Ovary (tissue), 9 donors: ENCODE results near the gene NSRP1. TPM values are rescaled to one million over a fixed set of nuclear protein-coding genes. Genes with fewer than 3 reads are reported as not detected.

Source experiments
- DNase-seq, 5 donors: peaks; one replicate each; pipeline ENCODE4 v3.0.0-alpha.2; 2019 to 2020
- H3K27ac ChIP-seq, 2 donors: fragments of 200-600 bp; one replicate each; pipeline versions ENCODE4 v1.5.1 to v1.8.0; 2019 to 2022
- H3K27me3 ChIP-seq: fragments of 200-600 bp; one replicate; pipeline ENCODE4 v1.8.0; 2022
- H3K36me3 ChIP-seq: fragments of 200-600 bp; sonication (generic); one replicate; pipeline ENCODE4 v1.5.1; 2019
- H3K4me1 ChIP-seq: one replicate; pipeline ENCODE4 v1.8.1; 2013; ENCODE audit warnings: mild to moderate bottlenecking, moderate library complexity; ENCODE audit not compliant: insufficient read depth
- H3K4me3 ChIP-seq: fragments of 200-600 bp; sonication (generic); one replicate; pipeline ENCODE4 v1.5.1; 2017
- H3K9me3 ChIP-seq, 2 donors: fragments of 200-600 bp in 1 of 2; sonication (generic) in 1 of 2; one replicate each; pipeline versions ENCODE4 v1.5.1 to v1.8.1; 2013 to 2019; ENCODE audit warnings: mild to moderate bottlenecking in 1 of 2, moderate library complexity in 1 of 2
- EP300 ChIP-seq: sonication (generic); formaldehyde crosslinking; IDR thresholded peaks from one replicate; pipeline ENCODE4 v1.6.1; 2017; ENCODE audit warnings: antibody characterized with exemption
- POLR2A ChIP-seq: fragments of 450-650 bp; IDR thresholded peaks from one replicate; pipeline ENCODE4 v1.6.1; 2017; ENCODE audit warnings: antibody characterized with exemption, mild to moderate bottlenecking, moderate library complexity
- WGBS, 3 donors: extraction: QIAGEN DNeasy Blood & Tissue Kit in 1 of 3; methylation state at CpG; one replicate each; pipeline versions ENCODE4 v1.1.5 to v1.1.7; 2013 to 2017; 5-methylcytosine and 5-hydroxymethylcytosine counted together
- intact Hi-C, 4 donors: fragments of 100-400 bp; cut with DNase I; formaldehyde crosslinking; loops; one replicate each; pipeline versions ENCODE4 v1.11.0 to v1.15.1; 2022 to 2023
- polyA plus RNA-seq, 2 donors: library from polyadenylated mRNA; stranded (reverse); fragments of 200-250 nt in 1 of 2; fragments of 350-450 nt in 1 of 2; fragmentation: Illumina TruSeq in 1 of 2; extraction: RNeasy Lipid Tissue Mini Kit (QIAGEN cat#74804) in 1 of 2; gene quantifications; one replicate each; pipeline ENCODE4 v1.2.3, GENCODE V29; 2013 to 2014
- total RNA-seq, 7 donors: library from RNA; depleted of rRNA in 2 of 7; stranded (reverse); fragments of >200 nt in 2 of 7; fragmentation: NEBNext Ultra II Directional in 3 of 7; extraction: Animal tissue kit (Norgen Biotek cat#: 25700) in 3 of 7; gene quantifications; one replicate each; pipeline versions ENCODE4 v1.1.0 to v1.2.4, GENCODE V29; 2016 to 2023
- TF ChIP-seq, protein P1 (sequence below), 3 donors: fragments of 450-650 bp in 2 of 3; fragments of 200-600 bp in 1 of 3; IDR thresholded peaks; one replicate each; pipeline versions ENCODE4 v1.5.1 to v1.8.0; 2016 to 2022; ENCODE audit warnings: antibody characterized with exemption in 3 of 3, mild to moderate bottlenecking in 1 of 3
- donor health status: DM: no; HTN: no; CAD: no; lungs with moderate emphysema.
- donor health status: DM: no; HTN: no; CAD: no.
- donor health status: Bipolar disorder and iron deficiency.
- donor health status: DM: yes; HTN: yes; CAD: no.
- donor health status: DM: no; HTN: no; CAD: no.
- donor health status: DM: yes; HTN: yes; CAD: no.

The NSRP1 gene
- total and polyA plus RNA-seq, 9 donors = 19.0 to 42.1 (median 26.6) TPM

DNA sequence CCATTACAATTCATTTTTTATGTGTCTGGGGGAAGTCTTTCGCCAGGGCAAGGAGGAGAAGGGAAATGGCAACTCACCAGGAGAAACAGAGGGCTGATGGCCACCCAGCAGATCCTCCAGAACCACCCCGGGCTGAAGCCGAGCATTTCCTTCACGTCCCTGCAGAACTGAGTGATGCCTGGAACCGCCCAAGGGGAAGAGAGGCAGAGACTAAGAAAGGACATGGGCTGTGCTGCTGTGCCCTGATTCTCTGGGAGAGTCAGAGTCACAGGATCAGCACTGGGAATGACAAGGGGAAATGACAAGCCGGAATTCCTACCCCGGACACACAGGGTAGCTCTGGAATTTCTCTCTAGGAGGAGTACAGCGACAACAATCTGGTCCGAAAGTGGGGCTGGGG, 91.0 kb downstream of the NSRP1 start:
- Histone ChIP-seq H3K36me3 (no peaks in the 10 kb centered on the region), H3K4me3 (no peak overlapping the region), H3K9me3 (no peaks in the 10 kb centered on the region), H3K4me1 (no peaks in the 10 kb centered on the region), H3K27me3 (no peaks in the 10 kb centered on the region), H3K27ac (no peak overlapping the region)
- no peak for DNase-seq
- 78 to 80% (median 79%) methylated on average over 9 of the region's 9 CpGs for WGBS, 3 donors
- intact Hi-C loops = no loop called here
- TF ChIP-seq EP300 = no peak
- TF ChIP-seq POLR2A = no peak
- TF ChIP-seq, protein P1, sequence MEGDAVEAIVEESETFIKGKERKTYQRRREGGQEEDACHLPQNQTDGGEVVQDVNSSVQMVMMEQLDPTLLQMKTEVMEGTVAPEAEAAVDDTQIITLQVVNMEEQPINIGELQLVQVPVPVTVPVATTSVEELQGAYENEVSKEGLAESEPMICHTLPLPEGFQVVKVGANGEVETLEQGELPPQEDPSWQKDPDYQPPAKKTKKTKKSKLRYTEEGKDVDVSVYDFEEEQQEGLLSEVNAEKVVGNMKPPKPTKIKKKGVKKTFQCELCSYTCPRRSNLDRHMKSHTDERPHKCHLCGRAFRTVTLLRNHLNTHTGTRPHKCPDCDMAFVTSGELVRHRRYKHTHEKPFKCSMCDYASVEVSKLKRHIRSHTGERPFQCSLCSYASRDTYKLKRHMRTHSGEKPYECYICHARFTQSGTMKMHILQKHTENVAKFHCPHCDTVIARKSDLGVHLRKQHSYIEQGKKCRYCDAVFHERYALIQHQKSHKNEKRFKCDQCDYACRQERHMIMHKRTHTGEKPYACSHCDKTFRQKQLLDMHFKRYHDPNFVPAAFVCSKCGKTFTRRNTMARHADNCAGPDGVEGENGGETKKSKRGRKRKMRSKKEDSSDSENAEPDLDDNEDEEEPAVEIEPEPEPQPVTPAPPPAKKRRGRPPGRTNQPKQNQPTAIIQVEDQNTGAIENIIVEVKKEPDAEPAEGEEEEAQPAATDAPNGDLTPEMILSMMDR (IDR thresholded peaks at IDR 0.05) = no peak

DNA sequence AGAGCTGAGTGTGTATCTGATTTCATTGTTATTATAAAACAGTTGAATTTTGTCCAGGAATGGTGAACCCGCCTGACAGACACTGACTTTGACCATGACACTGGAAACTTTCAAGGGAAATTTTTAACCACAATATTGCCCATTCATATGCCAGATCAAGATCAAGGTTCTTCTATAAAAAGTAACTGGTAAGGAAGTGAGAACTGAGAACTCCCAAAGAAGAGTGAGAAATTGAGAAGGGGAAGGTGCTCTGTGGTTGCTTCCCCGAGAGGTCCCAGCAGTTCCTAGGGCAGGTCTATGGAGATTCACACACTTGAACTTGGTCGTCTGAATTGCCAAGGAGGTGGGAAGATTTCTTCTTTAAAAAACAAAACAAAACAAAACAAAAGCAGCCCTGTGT, 91.6 kb downstream of the NSRP1 start:
- Histone ChIP-seq H3K27me3 (no peaks in the 10 kb centered on the region), H3K4me3 (no peak overlapping the region), H3K36me3 (no peaks in the 10 kb centered on the region), H3K9me3 (no peaks in the 10 kb centered on the region), H3K4me1 (no peaks in the 10 kb centered on the region), H3K27ac (no peak overlapping the region)
- WGBS, 3 donors = 52 to 68% (median 62%) methylated on average over 3 of the region's 3 CpGs
- TF ChIP-seq, protein P1 (IDR thresholded peaks at IDR 0.05) = no peak
- no peak for TF ChIP-seq POLR2A
- no peak for TF ChIP-seq EP300
- intact Hi-C loops = no loop called here
- DNase-seq = no peak

DNA sequence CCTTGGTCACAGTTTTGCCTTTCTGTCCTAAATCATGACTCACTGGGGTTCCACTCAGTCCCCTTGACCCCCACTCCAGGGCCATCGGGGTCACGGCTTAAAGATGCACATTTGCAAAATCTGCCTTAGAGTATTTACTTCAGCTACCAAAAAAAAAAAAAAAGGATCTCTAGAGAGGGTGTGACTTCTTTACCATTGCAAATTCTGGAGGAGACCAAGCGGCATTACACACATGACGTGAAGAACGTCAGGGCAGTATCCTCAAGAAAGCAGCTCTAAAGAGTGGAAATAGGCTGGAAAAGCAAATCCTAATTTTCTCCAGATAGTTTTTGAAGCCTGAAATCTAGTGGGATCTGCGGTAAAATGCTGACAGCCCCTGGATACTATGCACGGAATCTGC, 93.3 kb downstream of the NSRP1 start:
- DNase-seq = no peak
- WGBS, 3 donors = 89 to 92% (median 90%) methylated on average over 7 of the region's 7 CpGs
- Histone ChIP-seq H3K4me3 (no peak overlapping the region), H3K9me3 (no peaks in the 10 kb centered on the region), H3K4me1 (no peaks in the 10 kb centered on the region), H3K27ac (no peak overlapping the region), H3K27me3 (no peaks in the 10 kb centered on the region), H3K36me3 (no peaks in the 10 kb centered on the region)
- intact Hi-C loops = no loop called here
- TF ChIP-seq POLR2A (no peak), EP300 (no peak)
- TF ChIP-seq, protein P1 (IDR thresholded peaks at IDR 0.05) = no peak

DNA sequence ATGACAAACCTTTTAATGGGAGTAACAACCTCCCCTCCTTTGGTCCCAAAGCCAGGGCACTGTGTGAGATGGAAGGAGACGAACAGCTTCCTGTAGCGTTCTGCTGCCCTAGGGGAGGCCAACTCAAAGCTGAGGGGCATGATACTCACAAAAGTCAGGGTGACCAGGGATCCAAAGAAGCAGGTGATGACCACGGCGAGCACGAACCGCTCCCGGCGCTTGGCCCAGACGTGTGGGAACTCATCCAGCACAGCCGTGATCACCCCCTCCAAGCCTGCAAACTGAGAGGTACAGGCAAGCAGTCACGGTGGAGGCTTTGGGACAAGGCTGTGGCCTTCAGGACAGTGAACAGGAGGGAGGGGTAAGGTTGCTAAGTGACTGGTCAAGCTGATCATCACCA, 93.8 kb downstream of the NSRP1 start:
- Histone ChIP-seq H3K27me3 (no peaks in the 10 kb centered on the region), H3K4me3 (no peak overlapping the region), H3K36me3 (no peaks in the 10 kb centered on the region), H3K27ac (no peak overlapping the region), H3K9me3 (no peaks in the 10 kb centered on the region), H3K4me1 (no peaks in the 10 kb centered on the region)
- TF ChIP-seq, protein P1 (IDR thresholded peaks at IDR 0.05) = no peak
- TF ChIP-seq EP300 (no peak), POLR2A (no peak)
- intact Hi-C loops = no loop called here
- no peak for DNase-seq
- WGBS, 3 donors = 83 to 87% (median 87%) methylated on average over 11 of the region's 11 CpGs

DNA sequence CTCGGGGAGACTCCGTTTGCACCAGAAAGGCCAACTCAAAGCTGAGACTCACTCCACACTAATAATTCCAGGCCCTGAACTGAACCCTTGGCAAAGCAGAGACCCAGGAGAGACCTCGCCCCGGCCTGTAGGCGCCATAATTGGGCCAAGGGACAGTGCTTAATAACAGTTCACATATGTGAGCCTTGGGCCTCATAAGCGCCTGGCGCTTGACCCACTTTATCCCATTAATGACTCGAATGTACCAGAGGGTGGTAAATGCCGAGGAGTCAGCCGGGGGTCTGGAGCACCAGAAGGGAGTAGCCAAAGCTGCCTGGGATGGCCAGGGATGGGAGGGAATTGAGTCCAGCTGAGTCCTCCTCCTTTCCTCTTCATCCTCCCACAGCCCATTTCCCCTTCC, 94.3 kb downstream of the NSRP1 start:
- no peak for DNase-seq
- WGBS, 3 donors = 89 to 96% (median 91%) methylated on average over 10 of the region's 10 CpGs
- H3K4me3 ChIP-seq = no peak overlapping the region
- no peak for TF ChIP-seq EP300
- TF ChIP-seq POLR2A = no peak
- TF ChIP-seq, protein P1 (IDR thresholded peaks at IDR 0.05) = no peak
- H3K27ac ChIP-seq = no peak overlapping the region
- no peaks in the 10 kb centered on the region for H3K36me3 ChIP-seq
- intact Hi-C loops = no loop called here
- H3K27me3 ChIP-seq = no peaks in the 10 kb centered on the region
- H3K4me1 ChIP-seq = no peaks in the 10 kb centered on the region
- H3K9me3 ChIP-seq = no peaks in the 10 kb centered on the region
